Uterine smooth muscle cell (primary cell): Measurements from ENCODE around the gene DNAH1. TPM values are rescaled to one million over a fixed set of nuclear protein-coding genes. Genes with fewer than 3 reads are reported as not detected.

Experiments
- total RNA-seq: library from RNA; depleted of rRNA; stranded (reverse); fragments of >200 nt; gene quantifications from 2 replicates; pipeline ENCODE4 v1.2.3, GENCODE V29; 2014

Gene DNAH1
- 2.1 and 4.1 TPM in 2 replicates for total RNA-seq

GRCh38 chr3:52315977-52316764 is at the start of gene DNAH1:
Gene DNAH1, plus strand, starts transcription at chr3:52316319. Its CDS starts 6,124 bp downstream, at chr3:52322443.

GRCh38 chr3:52278510-52279069 is 37.5 kb upstream of the DNAH1 start, which contains the start of gene WDR82:
Gene WDR82, minus strand, starts transcription at chr3:52278649. Its CDS starts 288 bp downstream, at chr3:52278361.

GRCh38 chr3:52444860-52445793 is 129.0 kb downstream of the DNAH1 start, which contains the start of gene SEMA3G:
Gene SEMA3G, minus strand, starts transcription at chr3:52445103. Its CDS starts 76 bp downstream, at chr3:52445027.

Other genes with a start within 250 kb of the DNAH1 start
- 9.4 and 24.8 TPM in 2 replicates for gene POC1A, start 161.9 kb upstream of the DNAH1 start, total RNA-seq
- gene ALAS1, start 118.2 kb upstream of the DNAH1 start, total RNA-seq: 40.4 and 45.4 TPM in 2 replicates
- gene TLR9, start 90.7 kb upstream of the DNAH1 start, total RNA-seq: under 0.01 TPM in 1 of 2 replicates, not detected in the other
- gene TWF2, start 77.2 kb upstream of the DNAH1 start, total RNA-seq: 129 and 153 TPM in 2 replicates
- gene PPM1M, start 70.6 kb upstream of the DNAH1 start, total RNA-seq: 16.6 and 33.1 TPM in 2 replicates
- gene WDR82, start 37.7 kb upstream of the DNAH1 start, total RNA-seq: 70.7 and 81.5 TPM in 2 replicates
- 9.5 and 19.8 TPM in 2 replicates for gene GLYCTK, start 28.5 kb upstream of the DNAH1 start, total RNA-seq
- 49.4 and 56.6 TPM in 2 replicates for gene BAP1, start 93.7 kb downstream of the DNAH1 start, total RNA-seq
- gene PHF7, start 94.3 kb downstream of the DNAH1 start, total RNA-seq: 2.7 and 5.8 TPM in 2 replicates
- gene SEMA3G, start 128.8 kb downstream of the DNAH1 start, total RNA-seq: under 0.01 TPM in 2 replicates
- gene TNNC1, start 137.7 kb downstream of the DNAH1 start, total RNA-seq: 0.33 TPM in 1 of 2 replicates, not detected in the other
- gene NISCH, start 139.3 kb downstream of the DNAH1 start, total RNA-seq: 67.1 and 97.0 TPM in 2 replicates
- gene STAB1, start 179.0 kb downstream of the DNAH1 start, total RNA-seq: 0.44 and 0.62 TPM in 2 replicates
- 44.7 and 52.5 TPM in 2 replicates for gene NT5DC2, start 217.5 kb downstream of the DNAH1 start, total RNA-seq
- 1.8 and 12.6 TPM in 2 replicates for gene UQCC5, start 220.3 kb downstream of the DNAH1 start, total RNA-seq